H54 (cell line): ENCODE data around the gene MORC3.
"Not testable (repeated sequence)": the region's sequence is repeated elsewhere in the genome, so short reads cannot be mapped to it uniquely, and the experiment has no call there.

Experiments
- DNase-seq: peaks from one replicate; pipeline ENCODE4 v3.0.0; 2011; ENCODE audit warnings: low spot score, mixed read lengths; ENCODE audit not compliant: insufficient read length
- FAIRE-seq: peaks from 3 replicates; lab custom pipeline; 2011; peaks lifted over from hg19 to GRCh38; lab: Jason Lieb, UNC
- POLR2A ChIP-seq: IDR thresholded peaks from 2 replicates; pipeline ENCODE4 v1.6.1; 2011; ENCODE audit warnings: low read depth, mild to moderate bottlenecking, low read length

Gene MORC3

GRCh38 chr21:36385233-36386030 is 65.4 kb downstream of the MORC3 start, which contains the start of gene CHAF1B:
Gene CHAF1B, plus strand, starts transcription at chr21:36385392. Its CDS starts 745 bp downstream, at chr21:36386137.
- TF ChIP-seq POLR2A: peak; percentile 84
- DNase-seq (peak; percentile 88), FAIRE-seq (no peak)

GRCh38 chr21:36386031-36386642 is 66.1 kb downstream of the MORC3 start:
- no peak for DNase-seq
- TF ChIP-seq POLR2A: no peak
- FAIRE-seq: no peak

GRCh38 chr21:36388096-36388495 is 68.1 kb downstream of the MORC3 start:
- FAIRE-seq: no peak
- no peak for TF ChIP-seq POLR2A

GRCh38 chr21:36388835-36389234 is 68.8 kb downstream of the MORC3 start:
- FAIRE-seq (no peak), DNase-seq (no peak)
- no peak for TF ChIP-seq POLR2A

More at GRCh38 chr21:36388096-36388495, 68.1 kb downstream of the MORC3 start:
- DNase-seq: no peak

- not testable (repeated sequence) for FAIRE-seq, DNase-seq
These were observed 71.7 kb downstream of the MORC3 start for GRCh38 chr21:36391649-36392048.

GRCh38 chr21:36395353-36396111 is 75.5 kb downstream of the MORC3 start:
- DNase-seq: no peak
- no peak for FAIRE-seq
- TF ChIP-seq POLR2A: no peak

- FAIRE-seq: no peak
- no peak for DNase-seq
- no peak for TF ChIP-seq POLR2A
These were observed 76.3 kb downstream of the MORC3 start for GRCh38 chr21:36396325-36396724.

GRCh38 chr21:36396971-36397370 is 77.0 kb downstream of the MORC3 start:
- no peak for FAIRE-seq
- no peak for DNase-seq
- TF ChIP-seq POLR2A: no peak

- DNase-seq (no peak), FAIRE-seq (no peak)
- TF ChIP-seq POLR2A: no peak
These were observed 77.6 kb downstream of the MORC3 start for GRCh38 chr21:36397606-36398005.

- DNase-seq: not testable (repeated sequence)
These were observed 79.7 kb downstream of the MORC3 start for GRCh38 chr21:36399736-36400135.

GRCh38 chr21:36400719-36401118 is 80.7 kb downstream of the MORC3 start:
- no peak for TF ChIP-seq POLR2A
- DNase-seq: no peak
- FAIRE-seq: no peak

More at GRCh38 chr21:36399736-36400135, 79.7 kb downstream of the MORC3 start:
- FAIRE-seq: not testable (repeated sequence)

- FAIRE-seq (no peak), DNase-seq (no peak)
- TF ChIP-seq POLR2A: no peak
These were observed 82.3 kb downstream of the MORC3 start for GRCh38 chr21:36402339-36402738.

GRCh38 chr21:36403713-36404112 is 83.7 kb downstream of the MORC3 start:
- TF ChIP-seq POLR2A: no peak
- FAIRE-seq (no peak), DNase-seq (no peak)

- FAIRE-seq: no peak
- DNase-seq: no peak
- TF ChIP-seq POLR2A: no peak
These were observed 88.6 kb downstream of the MORC3 start for GRCh38 chr21:36408568-36408967.
